ENCODE results near the gene FAM170A. TPM values are rescaled to one million over a fixed set of nuclear protein-coding genes. Genes with fewer than 3 reads are reported as not detected.

Gene FAM170A
- total RNA-seq (not detected in 2 replicates), polyA plus RNA-seq (not detected in 2 replicates), polyA minus RNA-seq (not detected in 2 replicates), Bru-seq, nascent RNA (not detected), BruChase-seq, experiment 1, labeled RNA remaining after a 6-hour chase (percentile 15 among the genes with signal in this experiment), BruChase-seq, experiment 2, labeled RNA remaining after a 2-hour chase (not detected)
- polyA plus RNA-seq (2011; cell fraction: cytosol; rRNA removed) = not detected in 2 replicates
- polyA plus RNA-seq (2011; cell fraction: nucleus; rRNA removed) = not detected in 2 replicates
- not detected in 2 replicates for polyA plus RNA-seq (2012)
- polyA minus RNA-seq (2011; cell fraction: cytosol; rRNA and poly(A)+ RNA removed) = not detected
- not detected in 2 replicates for polyA minus RNA-seq (2011; cell fraction: nucleus; rRNA and poly(A)+ RNA removed)
- long read RNA-seq = 0 reads

GRCh38 chr5:119629339-119629738 is at the start of gene FAM170A:
TSS of gene FAM170A (plus strand) at chr5:119629558. CDS start at chr5:119629769, 211 bp downstream.
- Histone ChIP-seq H3K36me3 (ENCODE audit: control insufficient read depth in 2 of 2, extremely low read depth in 1 of 2, insufficient read depth in 2 of 2, low read length in 2 of 2) (no peaks in the 10 kb centered on the region), H3K27ac (ENCODE audit: insufficient read depth, low read depth, low read length) (no peak within 1 kb of the TSS), H2AFZ (ENCODE audit: low read depth, low read length) (no peak within 1 kb of the TSS), H3K4me3 (replicated peaks in 1 of 3; ENCODE audit: insufficient read depth in 1 of 3, low read depth in 1 of 3, low read length in 3 of 3) (no peak within 1 kb of the TSS), H3K79me2 (ENCODE audit: control insufficient read depth, insufficient read depth, low read length) (no peaks in the 10 kb centered on the region), H3K4me1 (ENCODE audit: control insufficient read depth, extremely low read depth, insufficient read depth, low read length) (no peaks in the 10 kb centered on the region), H3K9me3 (replicated peaks; ENCODE audit: control insufficient read depth, insufficient read depth, low read length) (no peaks in the 10 kb centered on the region), H3K4me2 (ENCODE audit: insufficient read depth, low read length) (no peak within 1 kb of the TSS), H3K9ac (replicated peaks; ENCODE audit: extremely low read depth, insufficient read depth, low read length) (no peak within 1 kb of the TSS), H4K20me1 (replicated peaks; ENCODE audit: control insufficient read depth, extremely low read depth, insufficient read depth, low read length) (no peaks in the 10 kb centered on the region), H3K27me3 (ENCODE audit: control insufficient read depth in 2 of 2, insufficient read depth in 2 of 2, low read length in 2 of 2) (no peaks in the 10 kb centered on the region), H3K9me1 (replicated peaks; ENCODE audit: control insufficient read depth, extremely low read depth, insufficient read depth, low read length) (no peaks in the 10 kb centered on the region)
- FAIRE-seq = no peak
- intact Hi-C loops (cut with micrococcal nuclease) (no loop called here), dilution Hi-C loops (cut with MboI; ENCODE audit: extremely low pct_ligation_motif_present, low sequenced_read_pairs) (no loop called here)
- POLR2A ChIA-PET = no interaction called here
- no TSS peak for BruUV-seq (replicated peaks)
- CTCF ChIA-PET = no interaction called here
- no peak for DNase-seq (ENCODE audit: low read depth, low spot score)
- no peak for TF ChIP-seq MYC (IDR thresholded peaks at IDR 0.05; ENCODE audit: low read depth, low read length)
- no peak for TF ChIP-seq POLR2A (IDR thresholded peaks at IDR 0.05; ENCODE audit: low read depth, low read length)
- no peak for TF ChIP-seq POLR2AphosphoS5 (IDR thresholded peaks at IDR 0.05; ENCODE audit: insufficient read depth, low read depth, low read length)
- no peak for TF ChIP-seq CTCF (IDR thresholded peaks at IDR 0.05; ENCODE audit: extremely low read depth in 1 of 2, insufficient read depth in 1 of 2, low read depth in 1 of 2, low read length in 2 of 2)
- TF ChIP-seq EZH2 (IDR thresholded peaks at IDR 0.05; ENCODE audit: borderline replicate concordance, low read depth, low read length, severe bottlenecking) = no peak
- no peak for TF ChIP-seq JUN (IDR thresholded peaks at IDR 0.05; ENCODE audit: borderline replicate concordance, insufficient read depth, insufficient read length, low read depth)
- no peak for TF ChIP-seq MAX (IDR thresholded peaks at IDR 0.05; ENCODE audit: insufficient read depth, insufficient read length)
- TF ChIP-seq GATA2 (IDR thresholded peaks at IDR 0.05; ENCODE audit: insufficient read depth, insufficient read length, low read depth, low read length) = no peak
- TF ChIP-seq FOS (IDR thresholded peaks at IDR 0.05; ENCODE audit: borderline replicate concordance, insufficient read depth, low read length) = no peak
